DOHH2 (cell line): Measurements from ENCODE around the gene ZNF418.
"Not testable (repeated sequence)": the region's sequence is repeated elsewhere in the genome, so short reads cannot be mapped to it uniquely, and the experiment has no call there.

Source experiments
- H3F3A ChIP-seq: fragments of 200-600 bp; sonication (generic), shearing (Covaris generic); 2 replicates; pipeline ENCODE4 v1.6.0; 2016; ENCODE audit warnings: antibody characterized with exemption, mild to moderate bottlenecking; ENCODE audit not compliant: control insufficient read depth, insufficient read depth
- H3K27ac ChIP-seq: fragments of 200-600 bp; sonication (generic); 2 replicates; pipeline ENCODE4 v1.5.1; 2014; ENCODE audit warnings: low read depth, mild to moderate bottlenecking, low read length, moderate library complexity
- H3K27me3 ChIP-seq: fragments of 200-600 bp; sonication (generic); 2 replicates; pipeline ENCODE4 v1.6.1; 2014; ENCODE audit warnings: mild to moderate bottlenecking, low read length, mixed read lengths; ENCODE audit not compliant: control insufficient read depth
- H3K36me3 ChIP-seq: fragments of 200-600 bp; sonication (generic); 2 replicates; pipeline ENCODE4 v1.6.1; 2014; ENCODE audit warnings: mild to moderate bottlenecking, low read length, moderate library complexity, mixed read lengths; ENCODE audit not compliant: control insufficient read depth
- H3K4me1 ChIP-seq: fragments of 200-600 bp; sonication (generic); 2 replicates; pipeline ENCODE4 v1.6.1; 2014; ENCODE audit warnings: mild to moderate bottlenecking, low read length, mixed read lengths; ENCODE audit not compliant: control insufficient read depth
- H3K4me2 ChIP-seq: fragments of 200-600 bp; sonication (generic); 2 replicates; pipeline ENCODE4 v1.6.0; 2014; ENCODE audit warnings: mild to moderate bottlenecking, low read length, moderate library complexity
- H3K4me3 ChIP-seq: fragments of 200-600 bp; sonication (generic); 2 replicates; pipeline ENCODE4 v1.5.1; 2014; ENCODE audit warnings: mild to moderate bottlenecking, low read length, mixed read lengths
- H3K79me2 ChIP-seq: fragments of 200-600 bp; sonication (generic); 2 replicates; pipeline ENCODE4 v1.6.1; 2014; ENCODE audit warnings: mild to moderate bottlenecking, low read length, mixed read lengths; ENCODE audit not compliant: control insufficient read depth
- H3K9me2 ChIP-seq: fragments of 200-600 bp; sonication (generic); replicated peaks from 2 replicates; pipeline ENCODE4 v1.6.1; 2014; ENCODE audit warnings: mild to moderate bottlenecking, low read length, mixed read lengths; ENCODE audit not compliant: control insufficient read depth
- H3K9me3 ChIP-seq: fragments of 200-600 bp; sonication (generic); 2 replicates; pipeline ENCODE4 v1.6.1; 2014; ENCODE audit warnings: antibody characterized with exemption, low read length, mixed read lengths; ENCODE audit not compliant: control insufficient read depth, insufficient read depth
- H4K20me1 ChIP-seq: fragments of 200-600 bp; sonication (generic); 2 replicates; pipeline ENCODE4 v1.6.0; 2014; ENCODE audit warnings: low read depth, mild to moderate bottlenecking, antibody characterized with exemption, low read length, moderate library complexity; ENCODE audit not compliant: control insufficient read depth, insufficient read depth
- CTCF ChIP-seq: fragments of 200-600 bp; sonication (generic); IDR thresholded peaks from one replicate; pipeline ENCODE4 v1.5.1; 2014; ENCODE audit warnings: antibody characterized with exemption, mild to moderate bottlenecking, low read depth, low read length; ENCODE audit not compliant: poor library complexity, severe bottlenecking
- EZH2phosphoT487 ChIP-seq: fragments of 200-600 bp; sonication (generic); IDR thresholded peaks from 2 replicates; pipeline ENCODE4 v1.6.1; 2017; ENCODE audit warnings: borderline replicate concordance, mild to moderate bottlenecking, antibody characterized with exemption, low read length, moderate library complexity, mixed read lengths

Gene ZNF418

GRCh38 chr19:57935731-57936130 is 529 bp upstream of the ZNF418 start:
- Histone ChIP-seq H3F3A (no peaks in the 10 kb centered on the region), H3K27me3 (no peaks in the 10 kb centered on the region), H3K4me1 (no peaks in the 10 kb centered on the region), H3K9me2 (no peaks in the 10 kb centered on the region), H4K20me1 (no peaks in the 10 kb centered on the region), H3K36me3 (no peaks in the 10 kb centered on the region), H3K79me2 (no peaks in the 10 kb centered on the region), H3K4me2 (no peak overlapping the region), H3K4me3 (no peak overlapping the region), H3K27ac (no peak overlapping the region), H3K9me3 (peaks cover 37% of the 10 kb centered on the region)
- TF ChIP-seq EZH2phosphoT487 (no peak), CTCF (no peak)

GRCh38 chr19:57927587-57927986 is 7.6 kb downstream of the ZNF418 start:
- Histone ChIP-seq H3K27me3 (no peaks in the 10 kb centered on the region), H3K36me3 (no peaks in the 10 kb centered on the region), H3K4me1 (no peaks in the 10 kb centered on the region), H3K27ac (no peak overlapping the region), H3F3A (no peaks in the 10 kb centered on the region), H3K4me2 (no peak overlapping the region), H3K9me2 (no peaks in the 10 kb centered on the region), H3K4me3 (no peak overlapping the region), H4K20me1 (no peaks in the 10 kb centered on the region), H3K9me3 (peaks cover 33% of the 10 kb centered on the region; the same call in 1 of the 2 replicates), H3K79me2 (no peaks in the 10 kb centered on the region)
- TF ChIP-seq CTCF (no peak), EZH2phosphoT487 (no peak)

GRCh38 chr19:57916168-57916995 is 18.8 kb downstream of the ZNF418 start, which contains the start of gene ZNF417:
ZNF417 (minus strand) TSS chr19:57916592; CDS start chr19:57916411, 181 bp downstream.
- Histone ChIP-seq H3K9me3 (peaks cover 19% of the 10 kb centered on the region), H3K4me3 (peak within 1 kb of the TSS; percentile 71), H3K4me2 (peak within 1 kb of the TSS; percentile 62)
- not testable (repeated sequence) for H3F3A ChIP-seq, H3K27me3 ChIP-seq, H4K20me1 ChIP-seq, H3K27ac ChIP-seq, H3K36me3 ChIP-seq, H3K79me2 ChIP-seq, H3K4me1 ChIP-seq, H3K9me2 ChIP-seq
- peak; percentile 27 for TF ChIP-seq CTCF
